H1 (cell line): ENCODE measurements around the gene LTA4H. TPM values are rescaled to one million over a fixed set of nuclear protein-coding genes. Genes with fewer than 3 reads are reported as not detected.

Experiments used
- CTCF ChIA-PET: fragments of 300-600 bp; sonication (Branson Sonifier 250); formaldehyde crosslinking; loops from one replicate; lab custom pipeline; 2021; ENCODE audit not compliant: partially characterized antibody; lab: Charles Lee
- POLR2A ChIA-PET: fragments of 300-600 bp; sonication (Branson Sonifier 250); formaldehyde crosslinking; loops from one replicate; lab custom pipeline; 2021; ENCODE audit warnings: inconsistent platforms; ENCODE audit not compliant: partially characterized antibody; lab: Charles Lee
- DNase-seq, 2 experiments: peaks; one replicate each; pipeline versions ENCODE4 v3.0.0 to v3.0.0-alpha.2; 2010 to 2022; ENCODE audit warnings: low spot score in 2 of 2, low read depth in 1 of 2, mixed read lengths in 1 of 2
- FAIRE-seq: peaks from 2 replicates; lab custom pipeline; 2011; peaks lifted over from hg19 to GRCh38; lab: Jason Lieb, UNC
- H2AFZ ChIP-seq: 2 replicates; pipeline ENCODE4 v1.8.1; 2012; ENCODE audit warnings: low read length, inconsistent platforms
- H2AK5ac ChIP-seq: 2 replicates; pipeline ENCODE4 v1.6.1; 2013; ENCODE audit warnings: low read depth, low read length
- H2BK120ac ChIP-seq: replicated peaks from 2 replicates; pipeline ENCODE3; 2013; ENCODE audit warnings: low read depth, low read length, inconsistent platforms
- H2BK12ac ChIP-seq: 2 replicates; pipeline ENCODE4 v1.6.1; 2013; ENCODE audit warnings: low read depth, low read length
- H2BK15ac ChIP-seq: 2 replicates; pipeline ENCODE4 v1.6.1; 2013; ENCODE audit warnings: low read length
- H2BK20ac ChIP-seq: 2 replicates; pipeline ENCODE4 v1.6.1; 2013; ENCODE audit warnings: low read length
- H2BK5ac ChIP-seq: 2 replicates; pipeline ENCODE4 v1.6.1; 2013; ENCODE audit warnings: low read depth, low read length
- H3K14ac ChIP-seq: 2 replicates; pipeline ENCODE4 v1.6.1; 2013; ENCODE audit warnings: inconsistent platforms; ENCODE audit not compliant: insufficient read length
- H3K18ac ChIP-seq: 2 replicates; pipeline ENCODE4 v1.6.1; 2013; ENCODE audit warnings: low read length; ENCODE audit errors: extremely low read depth
- H3K23ac ChIP-seq: 2 replicates; pipeline ENCODE4 v1.6.1; 2013; ENCODE audit warnings: inconsistent platforms; ENCODE audit not compliant: insufficient read length
- H3K23me2 ChIP-seq: 2 replicates; pipeline ENCODE4 v1.6.1; 2013; ENCODE audit warnings: low read depth, low read length
- H3K27ac ChIP-seq: 2 replicates; pipeline ENCODE4 v1.6.1; 2011; ENCODE audit warnings: low read depth, low read length, inconsistent platforms
- H3K27me3 ChIP-seq, 4 experiments: replicated peaks in 1 of 4; 1 replicate in 1 of 4; 2 replicates in 3 of 4; pipeline versions ENCODE4 v1.6.1 to v1.8.1; 2011 to 2013; ENCODE audit warnings: low read length in 3 of 4, mild to moderate bottlenecking in 3 of 4, inconsistent platforms in 2 of 4, mixed read lengths in 2 of 4, moderate library complexity in 1 of 4; ENCODE audit not compliant: control insufficient read depth in 3 of 4, insufficient read depth in 3 of 4; ENCODE audit errors: extremely low read depth in 1 of 4
- H3K36me3 ChIP-seq, 4 experiments: 2 replicates each; pipeline versions ENCODE4 v1.6.1 to v1.8.1; 2011 to 2013; ENCODE audit warnings: mild to moderate bottlenecking in 4 of 4, low read length in 3 of 4, moderate library complexity in 2 of 4, control low read depth in 1 of 4, inconsistent platforms in 1 of 4; ENCODE audit not compliant: insufficient read depth in 4 of 4, control insufficient read depth in 2 of 4
- H3K4ac ChIP-seq: replicated peaks from 2 replicates; pipeline ENCODE3; 2013; ENCODE audit warnings: low read length, low read depth, mixed read lengths, inconsistent platforms; ENCODE audit not compliant: insufficient read length
- H3K4me1 ChIP-seq, 4 experiments: replicated peaks in 1 of 4; 1 replicate in 1 of 4; 2 replicates in 3 of 4; pipeline versions ENCODE4 v1.6.1 to v1.8.1; 2011 to 2013; ENCODE audit warnings: low read length in 3 of 4, inconsistent platforms in 2 of 4, mixed read lengths in 1 of 4; ENCODE audit not compliant: insufficient read depth in 4 of 4, control insufficient read depth in 3 of 4
- H3K4me2 ChIP-seq, 2 experiments: 2 replicates each; pipeline versions ENCODE4 v1.6.1 to v1.8.1; 2011 to 2013; ENCODE audit warnings: low read depth in 2 of 2, low read length in 2 of 2, control low read depth in 1 of 2, inconsistent platforms in 1 of 2, mild to moderate bottlenecking in 1 of 2; ENCODE audit not compliant: insufficient read depth in 1 of 2
- H3K4me3 ChIP-seq, 4 experiments: fragments of 200-600, 300-600 bp in 1 of 4; sonication (generic), shearing (Covaris generic), sonication (Bioruptor Twin) in 1 of 4; 2 replicates each; pipeline versions ENCODE4 v1.5.1 to v1.8.1; 2011 to 2016; ENCODE audit warnings: low read length in 4 of 4, low read depth in 3 of 4, control low read depth in 2 of 4, inconsistent platforms in 2 of 4, mild to moderate bottlenecking in 2 of 4, mixed read lengths in 1 of 4, moderate library complexity in 1 of 4; ENCODE audit not compliant: insufficient read depth in 2 of 4; ENCODE audit errors: extremely low read depth in 1 of 4
- H3K56ac ChIP-seq: replicated peaks from 2 replicates; pipeline ENCODE3; 2013; ENCODE audit warnings: low read depth, mild to moderate bottlenecking, mixed read lengths, low read length, inconsistent platforms; ENCODE audit not compliant: insufficient read length
- H3K79me1 ChIP-seq: 2 replicates; pipeline ENCODE4 v1.6.1; 2013; ENCODE audit warnings: low read depth, low read length, control low read depth
- H3K79me2 ChIP-seq, 2 experiments: 2 replicates each; pipeline versions ENCODE4 v1.6.1 to v1.8.1; 2012 to 2013; ENCODE audit warnings: low read length in 2 of 2, mild to moderate bottlenecking in 2 of 2, inconsistent platforms in 1 of 2; ENCODE audit not compliant: insufficient read depth in 2 of 2, control insufficient read depth in 1 of 2
- H3K9ac ChIP-seq, 4 experiments: replicated peaks in 1 of 4; 1 replicate in 1 of 4; 2 replicates in 3 of 4; pipeline versions ENCODE4 v1.6.1 to v1.8.1; 2011 to 2013; ENCODE audit warnings: low read depth in 3 of 4, low read length in 3 of 4, control low read depth in 2 of 4, mild to moderate bottlenecking in 2 of 4, moderate library complexity in 2 of 4, inconsistent platforms in 1 of 4; ENCODE audit errors: extremely low read depth in 1 of 4
- H3K9me3 ChIP-seq, 2 experiments: 2 replicates each; pipeline versions ENCODE4 v1.6.1 to v1.8.1; 2012 to 2013; ENCODE audit warnings: mild to moderate bottlenecking in 2 of 2, moderate library complexity in 2 of 2, control low read depth in 1 of 2, inconsistent platforms in 1 of 2, low read depth in 1 of 2, low read length in 1 of 2, mixed read lengths in 1 of 2; ENCODE audit not compliant: insufficient read depth in 2 of 2
- H4K20me1 ChIP-seq, 2 experiments: replicated peaks in 1 of 2; 2 replicates each; pipeline versions ENCODE3 to v1.8.1; 2011 to 2013; ENCODE audit warnings: inconsistent platforms in 2 of 2, low read length in 2 of 2, mild to moderate bottlenecking in 1 of 2; ENCODE audit not compliant: insufficient read depth in 2 of 2, control insufficient read depth in 1 of 2
- H4K5ac ChIP-seq: 2 replicates; pipeline ENCODE4 v1.6.1; 2013; ENCODE audit warnings: low read length, low read depth, mixed read lengths, inconsistent platforms; ENCODE audit not compliant: insufficient read length
- H4K8ac ChIP-seq: 2 replicates; pipeline ENCODE4 v1.8.0; 2013; ENCODE audit warnings: mild to moderate bottlenecking, moderate library complexity, low read length, inconsistent platforms; ENCODE audit not compliant: insufficient read depth; ENCODE audit errors: extremely low read depth
- H4K91ac ChIP-seq: replicated peaks from 2 replicates; pipeline ENCODE3; 2013; ENCODE audit warnings: low read length, mixed read lengths, inconsistent platforms; ENCODE audit not compliant: insufficient read length
- BRCA1 ChIP-seq: IDR thresholded peaks from 2 replicates; pipeline ENCODE4 v1.6.1; 2012; ENCODE audit warnings: low read depth, low read length, improper control_type of control experiment
- CBX5 ChIP-seq: fragments of 300-800, 300-1000 bp; sonication (generic); IDR thresholded peaks from 2 replicates; pipeline ENCODE4 v1.7.1; 2016; ENCODE audit warnings: antibody characterized with exemption, low read length, low read depth
- CEBPB ChIP-seq: IDR thresholded peaks from 2 replicates; pipeline ENCODE4 v1.6.1; 2012; ENCODE audit warnings: low read depth, low read length
- CHD2 ChIP-seq: IDR thresholded peaks from 2 replicates; pipeline ENCODE4 v1.6.1; 2012; ENCODE audit warnings: low read length, improper control_type of control experiment
- EZH2 ChIP-seq: fragments of 200-600 bp; sonication (generic); IDR thresholded peaks from 2 replicates; pipeline ENCODE4 v1.7.1; 2012; ENCODE audit warnings: low read depth, mild to moderate bottlenecking, moderate library complexity, low read length, inconsistent platforms; ENCODE audit not compliant: severe bottlenecking
- HDAC2 ChIP-seq, 2 experiments: fragments of 300-600 bp in 1 of 2; sonication (generic) in 1 of 2; IDR thresholded peaks; 2 replicates each; pipeline ENCODE4 v1.6.1; 2011 to 2012; ENCODE audit warnings: low read depth in 2 of 2, low read length in 2 of 2, mild to moderate bottlenecking in 2 of 2, moderate library complexity in 2 of 2, borderline replicate concordance in 1 of 2, inconsistent platforms in 1 of 2
- KDM1A ChIP-seq: fragments of 200-600, 300-600 bp; sonication (generic); IDR thresholded peaks from 2 replicates; pipeline ENCODE4 v1.7.1; 2016; ENCODE audit warnings: mild to moderate bottlenecking, low read length, borderline replicate concordance
- NRF1 ChIP-seq: IDR thresholded peaks from 2 replicates; pipeline ENCODE4 v1.6.1; 2011; ENCODE audit warnings: mild to moderate bottlenecking, low read depth, low read length, improper control_type of control experiment
- PHF8 ChIP-seq: fragments of 200-600 bp; sonication (generic); conservative IDR thresholded peaks from 2 replicates; pipeline ENCODE4 v1.7.1; 2012; ENCODE audit warnings: low read depth, mild to moderate bottlenecking, inconsistent platforms, low read length, moderate library complexity
- RFX5 ChIP-seq: IDR thresholded peaks from 2 replicates; pipeline ENCODE4 v1.6.1; 2011; ENCODE audit warnings: low read depth, low read length, improper control_type of control experiment, borderline replicate concordance
- SIX5 ChIP-seq: IDR thresholded peaks from 2 replicates; pipeline ENCODE4 v1.6.1; 2011; ENCODE audit warnings: mild to moderate bottlenecking, low read depth, low read length
- SP1 ChIP-seq: IDR thresholded peaks from 2 replicates; pipeline ENCODE4 v1.6.1; 2011; ENCODE audit warnings: low read depth, low read length
- SRF ChIP-seq: IDR thresholded peaks from 2 replicates; pipeline ENCODE4 v1.6.1; 2011; ENCODE audit warnings: mild to moderate bottlenecking, low read depth, low read length, moderate library complexity
- TAF1 ChIP-seq: IDR thresholded peaks from 2 replicates; pipeline ENCODE4 v1.6.1; 2011; ENCODE audit warnings: mild to moderate bottlenecking, low read depth, low read length
- WGBS, 2 experiments: shearing (Covaris generic) in 1 of 2; methylation state at CpG; one replicate each; pipeline versions ENCODE4 v1.1.6 to v1.1.7; 2013 to 2015; ENCODE audit warnings: low lambda C conversion rate in 2 of 2, mixed read lengths in 2 of 2, inconsistent platforms in 1 of 2, low coverage in 1 of 2, missing lambda C conversion rate in 1 of 2; ENCODE audit not compliant: insufficient replicate concordance in 2 of 2, insufficient coverage in 1 of 2, insufficient read length in 1 of 2; ENCODE audit errors: extremely low coverage in 1 of 2, missing lambda C conversion rate in 1 of 2; 5-methylcytosine and 5-hydroxymethylcytosine counted together
- polyA plus RNA-seq, 7 experiments: library from polyadenylated mRNA; depleted of rRNA in 3 of 7; stranded (reverse) in 5 of 7; unstranded in 2 of 7; fragments of >200 nt in 5 of 7; fragments of 200-250 nt in 2 of 7; gene quantifications; 1 replicate in 5 of 7; 2 replicates in 1 of 7; 4 replicates in 1 of 7; pipeline versions ENCODE4 v1.2.1 to v1.2.3, GENCODE V29; 2011 to 2013; ENCODE audit warnings: missing spikeins in 2 of 7, mixed read lengths in 2 of 7
- total RNA-seq: library from RNA; stranded (reverse); fragmentation: NEBNext Ultra II Directional; extraction: Animal tissue kit (Norgen Biotek cat#: 25700); gene quantifications from 2 replicates; pipeline ENCODE4 v1.2.1, GENCODE V29; 2021

Gene LTA4H
- total and polyA plus RNA-seq, 2 of the 8 experiments (the other 6 are each of a cell fraction or from before 2014, with no cell fraction given): 106 to 167 TPM

DNA sequence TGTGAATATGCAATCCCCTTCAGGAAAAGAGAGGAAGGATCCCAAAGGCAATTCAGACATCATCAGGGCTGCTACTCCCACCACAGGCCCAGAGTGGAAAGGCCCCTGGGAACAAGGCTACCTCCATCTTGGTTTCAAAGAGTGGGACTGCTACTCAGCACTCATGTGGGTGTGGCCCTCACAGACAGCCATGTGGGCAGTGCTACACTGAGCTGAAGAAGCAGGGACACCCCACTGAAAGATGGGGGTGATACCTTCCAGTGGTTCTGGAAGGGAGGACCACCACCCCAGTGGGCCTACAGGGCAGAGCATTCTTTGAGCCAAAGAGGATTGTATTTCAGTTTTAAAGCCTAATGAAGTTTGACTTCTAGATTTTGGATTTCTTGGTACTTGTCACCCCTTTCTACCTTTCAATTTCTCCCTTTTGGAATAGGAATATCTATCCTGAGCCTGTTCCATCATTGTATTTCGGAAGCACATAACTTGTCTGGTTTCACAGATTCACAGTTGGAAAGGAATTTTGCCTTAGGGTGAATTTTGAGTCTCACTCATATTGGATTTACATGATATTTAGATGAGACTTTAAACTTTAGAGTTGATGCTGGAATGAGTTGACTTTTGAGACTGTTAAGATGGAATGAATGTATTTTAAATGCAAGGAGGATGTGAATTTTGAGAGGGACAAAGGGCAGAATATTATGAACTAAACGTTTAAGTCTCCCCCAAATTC lies 16.5 kb upstream of the LTA4H start:
- Histone ChIP-seq H3K4me2 (no peak overlapping the region), H4K91ac (no peak overlapping the region), H3K4me1 (no peaks in the 10 kb centered on the region), H3K56ac (no peak overlapping the region), H3K27me3 (no peaks in the 10 kb centered on the region), H3K4me3 (no peak overlapping the region), H3K9me3 (no peaks in the 10 kb centered on the region), H3K36me3 (no peaks in the 10 kb centered on the region), H3K27ac (no peak overlapping the region), H3K4ac (no peak overlapping the region), H3K79me1 (no peaks in the 10 kb centered on the region), H3K23ac (no peak overlapping the region), H2BK20ac (no peak overlapping the region), H3K79me2 (no peaks in the 10 kb centered on the region), H2AK5ac (no peak overlapping the region), H3K9ac (no peak overlapping the region), H2AFZ (no peak overlapping the region), H2BK120ac (no peak overlapping the region), H3K18ac (no peak overlapping the region), H3K14ac (no peak overlapping the region), H2BK5ac (no peak overlapping the region), H4K8ac (no peak overlapping the region), H2BK12ac (no peak overlapping the region), H4K20me1 (no peaks in the 10 kb centered on the region), H3K23me2 (no peaks in the 10 kb centered on the region), H2BK15ac (no peak overlapping the region), H4K5ac (no peak overlapping the region)
- no peak for DNase-seq
- CTCF ChIA-PET: no interaction called here
- no peak for FAIRE-seq
- 78% methylated on average over 2 of the region's 2 CpGs; no CpG with 5 or more reads in 1 of the 2 experiments for WGBS, 2 experiments
- POLR2A ChIA-PET: no interaction called here
- TF ChIP-seq SRF (no peak), SP1 (no peak), CEBPB (no peak), TAF1 (no peak), NRF1 (no peak), CHD2 (no peak), HDAC2 (IDR thresholded peaks at IDR 0.05; ENCODE audit: borderline replicate concordance in 1 of 2, low read depth in 2 of 2, low read length in 2 of 2) (no peak), KDM1A (no peak), RFX5 (no peak), PHF8 (no peak), CBX5 (no peak), SIX5 (no peak), BRCA1 (no peak), EZH2 (no peak)
